GM19455 (cell line): ENCODE measurements around the gene SLC4A1.

Experiments
- ATAC-seq: cut with Tn5 transposase; IDR thresholded peaks from one replicate; pipeline ENCODE4 v1.9.1; 2021; ENCODE audit not compliant: unreplicated experiment

The SLC4A1 gene

GRCh38 chr17:44284024-44284400 lies 16.1 kb upstream of the SLC4A1 start:
- no peak for ATAC-seq

GRCh38 chr17:44283344-44284023 lies 15.5 kb upstream of the SLC4A1 start:
- no peak for ATAC-seq

- no peak for ATAC-seq
These were observed 14.3 kb upstream of the SLC4A1 start for GRCh38 chr17:44282264-44282663.

GRCh38 chr17:44281570-44281969 lies 13.6 kb upstream of the SLC4A1 start:
- ATAC-seq = no peak

GRCh38 chr17:44280392-44280937 lies 12.5 kb upstream of the SLC4A1 start:
- ATAC-seq = no peak

GRCh38 chr17:44279666-44280391 lies 11.9 kb upstream of the SLC4A1 start:
- ATAC-seq = no peak

- ATAC-seq = no peak
These were observed 11.4 kb upstream of the SLC4A1 start for GRCh38 chr17:44279346-44279665.

GRCh38 chr17:44277976-44278375 lies 10.0 kb upstream of the SLC4A1 start:
- no peak for ATAC-seq

- no peak for ATAC-seq
These were observed 5.7 kb upstream of the SLC4A1 start for GRCh38 chr17:44273607-44274006.

GRCh38 chr17:44272954-44273353 lies 5.0 kb upstream of the SLC4A1 start:
- no peak for ATAC-seq

- ATAC-seq = no peak
These were observed 4.5 kb upstream of the SLC4A1 start for GRCh38 chr17:44272321-44272951.

GRCh38 chr17:44269535-44270240 lies 1.8 kb upstream of the SLC4A1 start:
- no peak for ATAC-seq

GRCh38 chr17:44268709-44269534 lies 987 bp upstream of the SLC4A1 start:
- no peak for ATAC-seq

- ATAC-seq = no peak
These were observed 825 bp downstream of the SLC4A1 start for GRCh38 chr17:44267165-44267455.

GRCh38 chr17:44266402-44267164 lies 1.4 kb downstream of the SLC4A1 start:
- ATAC-seq = no peak

- no peak for ATAC-seq
These were observed 4.5 kb downstream of the SLC4A1 start for GRCh38 chr17:44263345-44263902.

- ATAC-seq = no peak
These were observed 5.2 kb downstream of the SLC4A1 start for GRCh38 chr17:44262654-44263225.

- no peak for ATAC-seq
These were observed 7.6 kb downstream of the SLC4A1 start for GRCh38 chr17:44260296-44260695.

- no peak for ATAC-seq
These were observed 9.1 kb downstream of the SLC4A1 start for GRCh38 chr17:44258811-44259351.
